SK-N-SH treated with all-trans-retinoic acid at 6 μM for 48 hours (cell line): Measurements from ENCODE around the gene XRCC3.

Experiments
- ATAC-seq: fragments of 200-7000 bp; cut with Tn5 transposase; 3 replicates; pipeline ENCODE4 v1.9.1; 2020; ENCODE audit warnings: mild to moderate bottlenecking, moderate library complexity
- ARNTL ChIP-seq: fragments of 450-650 bp; formaldehyde crosslinking; IDR thresholded peaks from 2 replicates; pipeline ENCODE4 v1.5.0; 2020; ENCODE audit warnings: low read depth, mild to moderate bottlenecking, moderate library complexity, borderline replicate concordance
- BACH2 ChIP-seq: fragments of 250-450 bp; sonication (Bioruptor Pico); IDR thresholded peaks from 2 replicates; pipeline ENCODE4 v1.9.0; 2021; ENCODE audit warnings: mild to moderate bottlenecking, borderline replicate concordance
- CREB5 ChIP-seq: fragments of 250-450 bp; sonication (Bioruptor Pico); IDR thresholded peaks from 2 replicates; pipeline ENCODE4 v1.5.1; 2020; ENCODE audit warnings: low read depth, mild to moderate bottlenecking, moderate library complexity
- CSDC2 ChIP-seq: fragments of 250-450 bp; sonication (Bioruptor Pico); IDR thresholded peaks from 2 replicates; pipeline ENCODE4 v1.5.0; 2020; ENCODE audit warnings: mild to moderate bottlenecking, moderate library complexity
- CSRNP3 ChIP-seq: fragments of 250-450 bp; sonication (Bioruptor Pico); IDR thresholded peaks from 2 replicates; pipeline ENCODE4 v1.5.1; 2021; ENCODE audit warnings: mild to moderate bottlenecking, moderate library complexity
- ESRRG ChIP-seq: fragments of 250-450 bp; sonication (Bioruptor Pico); IDR thresholded peaks from 2 replicates; pipeline ENCODE4 v1.6.1; 2021; ENCODE audit warnings: mild to moderate bottlenecking
- GLIS3 ChIP-seq: fragments of 250-450 bp; sonication (Bioruptor Pico); IDR thresholded peaks from 2 replicates; pipeline ENCODE4 v1.5.0; 2020; ENCODE audit warnings: mild to moderate bottlenecking, moderate library complexity
- ISL1 ChIP-seq: fragments of 250-450 bp; sonication (Bioruptor Pico); IDR thresholded peaks from 2 replicates; pipeline ENCODE4 v2.1.2; 2022; ENCODE audit warnings: mild to moderate bottlenecking, moderate library complexity
- OSR1 ChIP-seq: fragments of 250-450 bp; sonication (Bioruptor Pico); IDR thresholded peaks from 2 replicates; pipeline ENCODE4 v1.8.0; 2022; ENCODE audit warnings: moderate library complexity, mild to moderate bottlenecking, inconsistent platforms
- PATZ1 ChIP-seq: fragments of 250-450 bp; sonication (Bioruptor Pico); IDR thresholded peaks from 2 replicates; pipeline ENCODE4 v1.8.0; 2020; ENCODE audit warnings: mild to moderate bottlenecking, moderate library complexity, borderline replicate concordance
- POU6F1 ChIP-seq: fragments of 250-450 bp; sonication (Bioruptor Pico); IDR thresholded peaks from 2 replicates; pipeline ENCODE4 v1.8.0; 2021; ENCODE audit warnings: low read depth, mild to moderate bottlenecking, moderate library complexity, borderline replicate concordance
- PPARA ChIP-seq: fragments of 250-450 bp; sonication (Bioruptor Pico); IDR thresholded peaks from 2 replicates; pipeline ENCODE4 v1.5.0; 2020; ENCODE audit warnings: mild to moderate bottlenecking, borderline replicate concordance
- RARB ChIP-seq: fragments of 250-450 bp; sonication (Bioruptor Pico); IDR thresholded peaks from 2 replicates; pipeline ENCODE4 v1.8.0; 2021; ENCODE audit warnings: mild to moderate bottlenecking, moderate library complexity
- SNAI2 ChIP-seq: fragments of 250-450 bp; sonication (Bioruptor Pico); IDR thresholded peaks from 2 replicates; pipeline ENCODE4 v1.5.0; 2020; ENCODE audit warnings: mild to moderate bottlenecking, moderate library complexity
- TCF4 ChIP-seq: fragments of 250-450 bp; sonication (Bioruptor Pico); IDR thresholded peaks from 2 replicates; pipeline ENCODE4 v1.8.0; 2021; ENCODE audit warnings: mild to moderate bottlenecking, moderate library complexity, borderline replicate concordance
- TOX ChIP-seq: fragments of 250-450 bp; sonication (Bioruptor Pico); IDR thresholded peaks from 2 replicates; pipeline ENCODE4 v1.8.0; 2021; ENCODE audit warnings: mild to moderate bottlenecking, moderate library complexity, borderline replicate concordance
- TSHZ2 ChIP-seq: fragments of 250-450 bp; sonication (Bioruptor Pico); IDR thresholded peaks from 2 replicates; pipeline ENCODE4 v1.5.0; 2020; ENCODE audit warnings: mild to moderate bottlenecking, moderate library complexity
- ZC3H10 ChIP-seq: fragments of 250-450 bp; sonication (Bioruptor Pico); IDR thresholded peaks from 2 replicates; pipeline ENCODE4 v1.5.1; 2021; ENCODE audit warnings: mild to moderate bottlenecking, moderate library complexity
- ZFP30 ChIP-seq: fragments of 450-650 bp; formaldehyde crosslinking; IDR thresholded peaks from 2 replicates; pipeline ENCODE4 v1.5.0; 2022; ENCODE audit warnings: mild to moderate bottlenecking, moderate library complexity
- ZNF565 ChIP-seq: fragments of 450-650 bp; formaldehyde crosslinking; conservative IDR thresholded peaks from 2 replicates; pipeline ENCODE4 v1.5.0; 2020; ENCODE audit warnings: low read depth, mild to moderate bottlenecking, moderate library complexity
- ZNF70 ChIP-seq: fragments of 450-650 bp; formaldehyde crosslinking; IDR thresholded peaks from 2 replicates; pipeline ENCODE4 v1.5.0; 2020; ENCODE audit warnings: mild to moderate bottlenecking, moderate library complexity
- ZNF8 ChIP-seq: fragments of 450-650 bp; formaldehyde crosslinking; IDR thresholded peaks from 2 replicates; pipeline ENCODE4 v1.5.0; 2020; ENCODE audit warnings: mild to moderate bottlenecking, moderate library complexity

XRCC3 gene

GRCh38 chr14:103680491-103681231 is 34.6 kb downstream of the XRCC3 start:
- no peak for ATAC-seq

GRCh38 chr14:103679351-103679750 is 35.9 kb downstream of the XRCC3 start:
- peak; percentile 86 for ATAC-seq
- no peak for TF ChIP-seq TCF4 (CRISPR knock-in tag)
- TF ChIP-seq ZNF565 (CRISPR knock-in tag): no peak
- no peak for TF ChIP-seq BACH2 (CRISPR knock-in tag)
- no peak for TF ChIP-seq TOX (CRISPR knock-in tag)
- no peak for TF ChIP-seq SNAI2 (CRISPR knock-in tag)
- TF ChIP-seq ZNF8: no peak
- TF ChIP-seq ZNF70: no peak
- TF ChIP-seq CREB5 (CRISPR knock-in tag): no peak
- no peak for TF ChIP-seq ZC3H10 (CRISPR knock-in tag)
- TF ChIP-seq PPARA: no peak
- TF ChIP-seq PATZ1 (CRISPR knock-in tag): no peak
- no peak for TF ChIP-seq ESRRG
- no peak for TF ChIP-seq POU6F1 (CRISPR knock-in tag)
- no peak for TF ChIP-seq GLIS3
- no peak for TF ChIP-seq RARB (CRISPR knock-in tag)
- TF ChIP-seq ZFP30 (CRISPR knock-in tag): no peak
- no peak for TF ChIP-seq TSHZ2 (CRISPR knock-in tag)
- TF ChIP-seq CSRNP3 (CRISPR knock-in tag): no peak

More at GRCh38 chr14:103680491-103681231, 34.6 kb downstream of the XRCC3 start:
- no peak for TF ChIP-seq ZFP30 (CRISPR knock-in tag)
- no peak for TF ChIP-seq CSDC2 (CRISPR knock-in tag)
- TF ChIP-seq ZNF70: no peak
- TF ChIP-seq OSR1: no peak
- TF ChIP-seq RARB (CRISPR knock-in tag): no peak

- ATAC-seq: no peak
- TF ChIP-seq ESRRG: no peak
- TF ChIP-seq ZNF8: no peak
- no peak for TF ChIP-seq POU6F1 (CRISPR knock-in tag)
- no peak for TF ChIP-seq ZC3H10 (CRISPR knock-in tag)
- TF ChIP-seq BACH2 (CRISPR knock-in tag): no peak
- TF ChIP-seq TCF4 (CRISPR knock-in tag): no peak
- no peak for TF ChIP-seq CSDC2 (CRISPR knock-in tag)
- TF ChIP-seq SNAI2 (CRISPR knock-in tag): no peak
- no peak for TF ChIP-seq ZFP30 (CRISPR knock-in tag)
- no peak for TF ChIP-seq ISL1 (CRISPR knock-in tag)
- TF ChIP-seq ZNF70: no peak
- no peak for TF ChIP-seq OSR1
- no peak for TF ChIP-seq RARB (CRISPR knock-in tag)
- no peak for TF ChIP-seq CSRNP3 (CRISPR knock-in tag)
- TF ChIP-seq ARNTL (CRISPR knock-in tag): no peak
These were observed 38.2 kb downstream of the XRCC3 start for GRCh38 chr14:103676881-103677675.
